H1 (cell line): ENCODE data around the gene CIB4. TPM values are rescaled to one million over a fixed set of nuclear protein-coding genes. Genes with fewer than 3 reads are reported as not detected.

ENCODE experiments used
- CHD7 ChIP-seq: fragments of 300-600 bp; sonication (generic); IDR thresholded peaks from 2 replicates; pipeline ENCODE4 v1.7.1; 2012; ENCODE audit warnings: low read length, moderate library complexity, mild to moderate bottlenecking, inconsistent platforms; ENCODE audit not compliant: insufficient replicate concordance
- EP300 ChIP-seq, 2 experiments: IDR thresholded peaks; 1 replicate in 1 of 2; 2 replicates in 1 of 2; pipeline ENCODE4 v1.6.1; 2011 to 2012; ENCODE audit warnings: low read depth in 2 of 2, low read length in 2 of 2, mild to moderate bottlenecking in 2 of 2, borderline replicate concordance in 1 of 2, inconsistent platforms in 1 of 2, moderate library complexity in 1 of 2
- polyA plus RNA-seq, 7 experiments: library from polyadenylated mRNA; depleted of rRNA in 3 of 7; stranded (reverse) in 5 of 7; unstranded in 2 of 7; fragments of >200 nt in 5 of 7; fragments of 200-250 nt in 2 of 7; gene quantifications; 1 replicate in 5 of 7; 2 replicates in 1 of 7; 4 replicates in 1 of 7; pipeline versions ENCODE4 v1.2.1 to v1.2.3, GENCODE V29; 2011 to 2013; ENCODE audit warnings: missing spikeins in 2 of 7, mixed read lengths in 2 of 7
- total RNA-seq: library from RNA; stranded (reverse); fragmentation: NEBNext Ultra II Directional; extraction: Animal tissue kit (Norgen Biotek cat#: 25700); gene quantifications from 2 replicates; pipeline ENCODE4 v1.2.1, GENCODE V29; 2021

Gene CIB4
- total and polyA plus RNA-seq, 2 of the 8 experiments (the other 6 are each of a cell fraction or from before 2014, with no cell fraction given) = not detected

- no peak for TF ChIP-seq CHD7
- TF ChIP-seq EP300 (IDR thresholded peaks at IDR 0.05; ENCODE audit: borderline replicate concordance in 1 of 2, low read depth in 2 of 2, low read length in 2 of 2) = no peak
Observed at GRCh38 chr2:26598996-26599373, 42.2 kb downstream of the CIB4 start (continued).
